ENCODE measurements around the gene ZNF622. TPM values are rescaled to one million over a fixed set of nuclear protein-coding genes. Genes with fewer than 3 reads are reported as not detected.
A peak's percentile ranks its signal among the peaks of the same experiment; 100 is the strongest.

ZNF622 gene
- total RNA-seq, 1 donor from 2014 or later: 47.2 TPM

- DNase-seq (ENCODE audit: low read depth): no peak
- no peak overlapping the region for H3K4me3 ChIP-seq (ENCODE audit: low read depth, low read length)
- TF ChIP-seq CTCF (conservative IDR thresholded peaks at IDR 0.05; ENCODE audit: low read depth, low read length): peak; percentile 68
These were observed 23.8 kb upstream of the ZNF622 start for GRCh38 chr5:16489322-16489791.

- no peak for TF ChIP-seq CTCF (conservative IDR thresholded peaks at IDR 0.05; ENCODE audit: low read depth, low read length)
- no peak overlapping the region for H3K4me3 ChIP-seq (ENCODE audit: low read depth, low read length)
- DNase-seq (ENCODE audit: low read depth): no peak
These were observed 21.9 kb upstream of the ZNF622 start for GRCh38 chr5:16487456-16487855.

- no peak overlapping the region for H3K4me3 ChIP-seq (ENCODE audit: low read depth, low read length)
- DNase-seq (ENCODE audit: low read depth): peak; percentile 97
- no peak for TF ChIP-seq CTCF (conservative IDR thresholded peaks at IDR 0.05; ENCODE audit: low read depth, low read length)
These were observed 21.1 kb upstream of the ZNF622 start for GRCh38 chr5:16486711-16487111.

GRCh38 chr5:16485656-16486055 is 20.1 kb upstream of the ZNF622 start:
- no peak for TF ChIP-seq CTCF (conservative IDR thresholded peaks at IDR 0.05; ENCODE audit: low read depth, low read length)
- no peak overlapping the region for H3K4me3 ChIP-seq (ENCODE audit: low read depth, low read length)
- DNase-seq (ENCODE audit: low read depth): no peak

GRCh38 chr5:16484081-16484480 is 18.5 kb upstream of the ZNF622 start:
- no peak overlapping the region for H3K4me3 ChIP-seq (ENCODE audit: low read depth, low read length)
- no peak for TF ChIP-seq CTCF (conservative IDR thresholded peaks at IDR 0.05; ENCODE audit: low read depth, low read length)
- DNase-seq (ENCODE audit: low read depth): no peak

GRCh38 chr5:16483361-16483760 is 17.8 kb upstream of the ZNF622 start:
- no peak for DNase-seq (ENCODE audit: low read depth)
- H3K4me3 ChIP-seq (ENCODE audit: low read depth, low read length): no peak overlapping the region
- TF ChIP-seq CTCF (conservative IDR thresholded peaks at IDR 0.05; ENCODE audit: low read depth, low read length): no peak

- TF ChIP-seq CTCF (conservative IDR thresholded peaks at IDR 0.05; ENCODE audit: low read depth, low read length): no peak
- DNase-seq (ENCODE audit: low read depth): no peak
- no peak overlapping the region for H3K4me3 ChIP-seq (ENCODE audit: low read depth, low read length)
These were observed 17.3 kb upstream of the ZNF622 start for GRCh38 chr5:16482891-16483290.
